GM21717 (cell line): ENCODE results near the gene TSSK1B.
"Not testable (repeated sequence)": the region's sequence is repeated elsewhere in the genome, so short reads cannot be mapped to it uniquely, and the experiment has no call there.

Experiments
- ATAC-seq: cut with Tn5 transposase; IDR thresholded peaks from one replicate; pipeline ENCODE4 v1.9.1; 2021; ENCODE audit warnings: mild to moderate bottlenecking, moderate library complexity; ENCODE audit not compliant: unreplicated experiment

The TSSK1B gene, protein sequence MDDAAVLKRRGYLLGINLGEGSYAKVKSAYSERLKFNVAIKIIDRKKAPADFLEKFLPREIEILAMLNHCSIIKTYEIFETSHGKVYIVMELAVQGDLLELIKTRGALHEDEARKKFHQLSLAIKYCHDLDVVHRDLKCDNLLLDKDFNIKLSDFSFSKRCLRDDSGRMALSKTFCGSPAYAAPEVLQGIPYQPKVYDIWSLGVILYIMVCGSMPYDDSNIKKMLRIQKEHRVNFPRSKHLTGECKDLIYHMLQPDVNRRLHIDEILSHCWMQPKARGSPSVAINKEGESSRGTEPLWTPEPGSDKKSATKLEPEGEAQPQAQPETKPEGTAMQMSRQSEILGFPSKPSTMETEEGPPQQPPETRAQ

DNA sequence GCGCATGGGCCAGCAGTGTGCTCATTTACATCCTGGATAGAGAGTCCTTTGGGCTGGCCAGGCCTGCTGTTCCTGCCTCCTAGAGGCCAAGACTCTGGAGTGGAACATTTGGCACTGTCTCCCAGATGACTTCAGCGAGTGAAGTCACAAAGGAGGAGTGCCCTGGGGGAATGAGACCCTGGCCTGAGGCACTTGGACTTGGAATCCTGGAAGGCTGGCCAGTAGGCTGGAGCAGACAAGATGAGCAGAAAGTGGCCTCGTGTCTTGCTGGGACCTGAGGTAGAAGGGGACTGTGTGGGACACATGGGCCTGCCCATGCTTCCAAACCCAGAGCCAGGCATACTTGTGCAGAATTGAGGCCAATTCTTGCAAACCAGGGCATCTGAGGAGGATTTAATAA lies at the start of gene TSSK1B:
Gene TSSK1B, minus strand, starts transcription at position 101 of the 400 bp plus-strand sequence. CDS start 150 bp downstream, outside the sequence.
- ATAC-seq = no peak

DNA sequence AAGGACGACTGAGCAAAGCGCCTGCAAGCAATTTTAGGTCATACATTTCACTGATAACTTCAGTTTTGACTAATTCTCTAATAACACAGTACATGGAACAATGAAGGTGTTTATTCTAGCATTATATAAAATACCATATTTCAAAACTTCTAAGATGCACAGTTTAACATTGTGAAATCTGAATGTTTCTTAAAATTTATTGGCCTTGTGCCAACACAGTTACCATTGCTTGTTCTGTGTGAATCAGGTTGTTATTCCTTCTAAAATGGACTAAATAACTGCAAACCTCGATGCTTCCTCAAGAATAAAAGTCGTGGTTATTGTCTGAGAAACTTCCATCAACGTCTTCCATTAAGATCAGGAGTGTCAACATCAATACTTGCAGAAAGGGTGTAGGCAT lies 45.5 kb upstream of the TSSK1B start:
- no peak for ATAC-seq

DNA sequence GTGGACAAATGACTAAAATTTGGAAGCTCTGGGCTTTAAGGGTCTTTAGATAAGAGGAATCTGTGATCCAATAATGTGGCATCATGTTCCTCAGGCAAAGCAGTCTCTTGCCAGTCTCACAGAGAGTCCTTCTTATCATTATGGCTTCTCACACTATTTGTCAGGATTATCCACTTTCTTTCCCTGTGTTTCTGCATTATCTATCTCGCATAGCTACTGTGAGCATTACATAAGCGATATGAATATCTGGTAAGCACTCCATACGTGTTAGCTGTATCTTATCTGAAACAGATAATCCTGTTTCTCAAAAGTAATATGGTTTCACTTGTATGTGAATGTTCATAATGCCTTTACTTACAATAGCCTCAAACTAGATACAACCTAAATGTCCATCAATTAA lies 43.9 kb upstream of the TSSK1B start:
- ATAC-seq = no peak

DNA sequence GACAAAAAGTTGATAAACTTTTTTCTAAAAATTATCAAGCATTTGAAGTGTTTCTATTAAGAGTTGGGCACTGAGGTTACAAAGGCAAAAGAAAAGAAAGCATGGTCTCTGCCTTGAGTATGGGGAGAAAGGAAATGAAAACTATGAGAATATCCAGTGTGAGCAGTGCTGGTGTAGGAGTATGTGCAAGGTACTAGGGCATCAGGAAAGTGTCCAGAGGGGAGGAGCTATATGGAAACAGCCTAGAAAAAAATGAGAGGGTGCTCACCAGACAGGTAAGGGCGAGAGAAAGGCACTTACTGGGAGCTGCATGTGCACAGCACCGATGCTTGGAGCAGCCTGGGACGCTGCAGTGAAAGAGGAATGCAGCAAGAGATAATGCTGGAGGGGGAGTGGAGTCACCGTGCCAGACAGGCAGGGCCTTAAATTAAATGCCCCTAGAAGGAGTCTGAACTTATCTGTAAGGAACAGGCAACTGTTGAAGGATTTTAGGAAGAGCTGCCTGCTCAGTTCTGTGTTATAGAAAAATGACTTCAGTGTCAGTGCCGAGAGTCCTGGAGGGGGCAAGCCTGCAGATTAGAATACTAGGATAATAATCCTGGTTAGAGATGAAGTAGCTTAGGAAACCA lies 39.4 kb upstream of the TSSK1B start:
- no peak for ATAC-seq

DNA sequence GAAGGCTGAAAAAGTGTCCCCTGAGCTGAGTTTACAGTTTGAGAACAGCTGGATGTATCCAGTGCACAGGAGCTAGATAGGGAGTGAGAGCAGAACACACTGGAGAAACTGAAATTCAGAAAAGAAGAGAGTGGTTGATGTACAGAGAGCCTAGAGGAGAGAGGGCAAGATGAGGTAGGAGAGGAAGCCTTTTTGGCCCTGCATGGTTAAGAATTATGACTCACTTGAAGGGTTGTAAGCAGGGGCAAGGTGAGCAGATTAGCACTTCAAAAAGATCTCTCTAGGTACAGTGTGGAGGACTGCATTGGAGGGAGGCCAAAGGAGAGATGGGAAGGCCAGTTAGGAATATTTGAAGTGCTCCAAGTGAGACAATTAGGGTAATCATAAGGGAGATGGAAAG lies 28.2 kb upstream of the TSSK1B start:
- no peak for ATAC-seq

DNA sequence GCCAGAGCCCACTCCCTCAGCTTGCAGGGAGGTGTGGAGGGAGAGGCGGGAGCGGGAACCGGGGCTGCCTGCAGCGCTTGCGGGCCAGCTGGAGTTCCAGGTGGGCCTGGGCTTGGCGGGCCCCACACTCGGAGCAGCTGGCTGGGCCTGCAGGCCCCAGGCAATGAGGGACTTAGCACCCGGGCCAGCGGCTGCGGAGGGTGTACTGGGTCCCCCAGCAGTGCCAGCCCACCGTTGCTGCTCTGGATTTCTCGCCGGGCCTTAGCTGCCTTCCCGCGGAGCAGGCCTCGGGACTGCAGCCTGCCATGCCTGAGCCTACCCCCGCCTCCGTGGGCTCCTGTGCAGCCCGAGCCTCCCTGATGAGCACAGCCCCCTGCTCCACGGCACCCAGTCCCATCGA lies 22.3 kb upstream of the TSSK1B start:
- ATAC-seq = not testable (repeated sequence)

DNA sequence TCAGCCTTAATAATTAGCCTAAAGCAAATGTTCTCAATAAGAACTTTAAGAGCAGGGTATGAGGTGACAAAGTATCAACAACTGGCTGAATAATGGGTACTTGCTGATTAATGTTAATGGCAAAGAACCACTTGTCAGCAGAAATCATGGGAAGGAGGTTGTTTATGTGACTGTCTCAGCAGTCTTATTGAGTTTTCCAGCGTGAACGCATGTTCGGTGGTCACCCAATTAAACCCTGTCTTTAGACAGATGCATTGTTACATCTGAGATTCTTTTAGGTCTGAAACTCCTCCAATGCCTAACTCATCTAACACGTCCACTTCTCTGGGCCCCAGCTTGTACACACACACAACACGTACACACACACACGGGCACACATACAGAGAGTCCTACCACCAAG lies 18.2 kb upstream of the TSSK1B start:
- no peak for ATAC-seq

DNA sequence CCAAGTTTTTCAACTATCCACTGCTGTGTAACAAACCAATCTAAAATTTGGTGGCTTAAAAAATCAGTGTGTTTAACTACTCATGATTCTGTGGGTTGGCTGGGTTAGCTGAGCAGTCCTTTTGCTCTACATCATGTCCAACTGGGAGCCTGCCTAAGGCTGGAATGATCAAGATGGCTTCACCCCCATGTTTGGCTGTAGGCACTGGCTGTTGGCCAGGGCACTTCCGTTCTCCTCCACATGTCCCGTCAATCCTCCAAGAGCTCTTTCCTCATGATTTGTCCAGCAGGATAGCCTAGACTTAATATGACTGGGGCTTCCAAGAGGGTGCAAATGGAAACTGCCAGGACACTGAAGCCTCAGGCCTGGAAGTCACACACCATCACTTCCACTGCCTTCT lies 17.0 kb upstream of the TSSK1B start:
- no peak for ATAC-seq

DNA sequence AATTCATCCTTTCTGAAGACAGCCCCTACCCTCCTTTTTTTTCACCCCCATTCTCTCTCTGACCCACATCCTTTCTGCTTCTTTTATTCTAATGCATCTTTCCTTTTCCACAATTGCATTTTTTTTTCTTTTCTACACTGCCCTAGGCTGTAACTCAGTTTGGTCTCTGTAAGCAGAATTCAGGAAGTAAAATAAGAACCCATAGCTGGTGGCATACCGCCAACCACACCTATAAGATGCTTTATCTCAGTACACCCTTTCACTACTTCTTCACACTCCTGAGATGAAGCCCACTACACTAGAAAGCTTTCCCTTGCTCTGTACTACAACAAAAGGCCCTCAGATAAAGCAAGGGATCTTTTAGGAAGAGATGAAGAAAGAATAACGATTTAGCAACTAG lies 16.1 kb upstream of the TSSK1B start:
- ATAC-seq = no peak

DNA sequence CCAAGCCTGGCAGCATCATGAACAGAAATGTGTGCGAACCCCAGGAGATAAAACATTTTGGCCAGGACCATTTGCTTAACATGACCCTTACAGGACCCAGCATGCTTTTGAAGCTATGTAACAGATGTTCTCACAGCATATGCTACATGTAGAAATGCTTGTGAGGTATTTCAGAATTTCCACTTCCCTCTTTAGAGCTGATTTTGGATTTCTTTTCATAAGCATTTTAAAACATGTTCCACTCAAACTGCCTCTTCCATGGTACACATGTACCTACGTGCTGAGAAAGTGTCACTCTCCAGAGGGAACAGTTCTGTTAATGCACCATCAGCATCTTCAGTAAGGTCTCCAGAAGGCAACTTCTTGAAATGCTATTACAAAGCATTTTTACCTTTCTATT lies 15.7 kb upstream of the TSSK1B start:
- no peak for ATAC-seq

DNA sequence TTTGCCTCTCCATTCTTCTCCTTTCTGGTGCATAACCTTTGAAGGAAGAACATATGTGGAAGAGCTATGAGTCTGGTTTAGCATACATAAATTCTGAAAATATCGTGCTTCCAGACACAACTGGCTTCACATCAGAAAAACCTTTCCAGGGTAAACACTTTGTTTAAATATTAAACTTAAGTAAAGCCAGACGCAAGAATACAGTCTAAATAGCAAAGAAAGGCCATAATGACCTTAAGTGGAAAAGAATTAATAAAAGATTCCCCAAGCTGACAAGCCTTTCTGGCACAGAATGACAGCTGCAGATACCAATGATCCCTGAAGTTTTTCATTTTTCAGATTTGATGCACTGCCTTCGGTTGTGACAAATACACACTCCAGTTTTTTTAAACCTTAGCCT lies 13.5 kb upstream of the TSSK1B start:
- no peak for ATAC-seq

DNA sequence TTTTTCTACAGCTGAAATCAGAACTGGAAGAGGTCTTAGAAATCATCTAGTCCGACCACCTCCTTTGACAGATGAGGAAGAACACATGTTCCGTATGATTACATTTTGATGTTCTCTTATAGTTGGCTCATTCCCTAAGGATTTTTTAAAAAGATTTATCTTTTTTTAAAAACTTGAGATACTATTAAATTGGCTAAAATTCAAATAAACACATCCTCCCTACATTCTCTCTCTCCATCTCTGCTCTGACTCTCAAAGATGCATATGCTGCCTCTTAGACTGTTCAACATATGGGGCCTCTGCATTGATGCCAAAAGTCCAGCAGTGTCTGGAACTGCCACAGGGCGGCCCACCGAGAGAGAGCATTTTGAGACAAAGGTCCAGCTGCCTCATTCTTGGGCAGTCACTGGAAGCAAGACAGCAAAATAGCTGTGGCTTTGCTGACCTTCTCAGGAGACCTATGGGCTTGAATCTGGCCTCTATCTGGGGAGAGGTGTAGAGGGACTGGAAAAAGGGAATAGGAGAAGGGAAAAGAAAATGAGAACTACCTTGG lies 12.8 kb upstream of the TSSK1B start:
- no peak for ATAC-seq

DNA sequence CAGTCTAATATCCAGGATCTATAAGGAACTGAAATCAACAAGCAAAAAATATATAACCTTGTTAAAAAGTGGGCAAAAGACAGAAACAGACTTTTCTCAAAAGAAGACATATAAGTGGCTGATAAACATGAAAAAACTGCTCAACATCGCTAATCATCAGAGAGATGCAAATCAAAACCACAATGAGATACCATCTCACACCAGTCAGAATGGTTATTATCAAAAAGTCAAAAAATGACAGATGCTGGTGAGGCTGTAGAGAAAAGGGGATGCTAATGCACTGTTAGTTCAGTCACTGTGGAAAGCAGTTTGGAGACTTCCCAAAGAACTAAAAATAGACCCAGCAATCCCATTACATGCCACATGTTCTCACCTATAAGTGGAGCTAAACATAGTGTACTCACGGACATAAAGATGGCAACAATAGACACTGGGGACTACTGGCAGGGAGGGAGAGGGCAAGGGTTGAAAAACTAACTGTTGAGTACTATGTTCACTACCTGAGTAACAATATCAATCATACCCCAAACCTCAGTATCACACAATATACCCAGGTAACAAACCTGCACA lies 11.7 kb upstream of the TSSK1B start:
- ATAC-seq = no peak

DNA sequence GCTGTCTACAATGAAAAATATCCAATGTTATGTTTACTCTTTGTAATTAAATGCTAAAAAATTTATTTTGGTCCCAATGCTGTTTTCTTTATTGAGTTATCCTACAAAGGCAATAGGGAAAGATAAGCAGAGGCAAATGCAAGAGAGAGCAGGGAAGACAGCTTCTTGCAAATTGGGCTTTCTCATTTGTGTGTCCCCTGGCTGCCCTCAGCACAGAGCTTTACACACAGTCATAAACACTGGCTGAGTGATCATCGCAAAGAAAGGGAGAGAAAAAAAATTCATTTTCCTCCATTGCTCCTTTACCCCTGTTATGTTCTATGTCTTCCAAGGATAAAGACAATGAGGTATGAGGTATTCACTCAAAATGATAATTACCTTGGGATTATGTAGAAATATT lies 2.3 kb upstream of the TSSK1B start:
- no peak for ATAC-seq

DNA sequence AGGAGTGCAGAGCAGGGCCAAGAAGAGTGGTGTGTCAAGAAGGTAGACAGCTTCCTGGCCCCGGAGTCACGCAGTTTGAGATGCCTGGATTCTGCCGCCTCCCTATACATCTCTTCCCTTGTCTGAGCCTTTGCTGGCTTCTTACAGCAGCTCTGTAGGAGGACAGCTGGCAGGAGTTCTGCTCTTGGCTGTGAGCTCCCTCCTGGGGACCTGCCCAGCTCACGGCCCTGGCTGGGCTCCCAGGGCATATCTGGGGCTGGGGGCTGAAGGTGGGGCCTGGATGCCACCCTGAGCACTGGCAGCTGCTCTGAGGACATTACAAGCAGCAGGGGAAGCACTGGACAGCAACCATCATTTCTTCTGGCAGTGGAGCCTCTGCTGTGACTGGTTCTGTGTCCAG lies 786 bp upstream of the TSSK1B start:
- no peak for ATAC-seq

DNA sequence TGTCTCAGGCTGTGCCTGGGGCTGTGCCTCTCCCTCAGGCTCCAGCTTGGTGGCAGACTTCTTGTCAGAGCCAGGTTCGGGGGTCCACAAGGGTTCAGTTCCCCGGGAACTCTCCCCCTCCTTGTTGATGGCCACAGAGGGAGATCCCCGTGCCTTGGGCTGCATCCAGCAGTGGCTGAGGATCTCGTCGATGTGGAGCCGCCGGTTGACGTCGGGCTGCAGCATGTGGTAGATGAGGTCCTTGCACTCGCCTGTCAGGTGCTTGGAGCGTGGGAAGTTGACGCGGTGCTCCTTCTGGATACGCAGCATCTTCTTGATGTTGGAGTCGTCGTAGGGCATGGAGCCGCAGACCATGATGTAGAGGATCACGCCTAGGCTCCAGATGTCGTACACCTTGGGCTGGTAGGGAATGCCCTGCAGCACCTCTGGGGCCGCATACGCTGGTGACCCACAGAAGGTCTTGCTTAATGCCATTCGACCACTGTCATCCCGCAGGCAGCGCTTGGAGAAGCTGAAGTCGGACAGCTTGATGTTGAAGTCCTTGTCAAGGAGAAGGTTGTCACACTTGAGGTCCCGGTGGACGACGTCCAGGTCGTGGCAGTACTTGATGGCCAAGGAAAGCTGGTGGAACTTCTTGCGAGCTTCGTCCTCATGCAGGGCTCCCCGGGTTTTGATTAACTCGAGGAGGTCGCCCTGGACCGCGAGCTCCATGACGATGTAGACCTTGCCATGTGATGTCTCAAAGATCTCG lies 752 bp downstream of the TSSK1B start:
- ATAC-seq = no peak

DNA sequence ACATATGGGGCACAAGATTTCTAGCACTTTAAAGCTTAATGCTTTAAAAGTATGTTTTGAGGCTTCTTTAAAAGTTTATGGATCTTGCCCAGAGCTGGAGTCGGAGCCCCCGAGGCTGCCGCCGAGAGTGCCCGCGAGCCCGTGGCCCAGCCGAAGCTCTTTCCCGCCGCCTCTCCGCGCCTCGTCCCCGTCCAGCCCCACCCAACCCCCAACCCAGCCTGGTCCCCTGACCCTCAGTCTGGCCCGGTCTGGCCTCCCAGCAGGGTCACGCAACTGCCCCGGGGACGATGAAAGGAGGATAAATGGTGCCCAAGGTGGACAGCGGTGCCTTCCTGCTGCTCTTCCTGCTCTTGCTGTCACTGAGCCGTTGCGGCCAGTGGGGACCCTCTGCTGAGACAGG lies 1.7 kb downstream of the TSSK1B start:
- ATAC-seq = no peak

DNA sequence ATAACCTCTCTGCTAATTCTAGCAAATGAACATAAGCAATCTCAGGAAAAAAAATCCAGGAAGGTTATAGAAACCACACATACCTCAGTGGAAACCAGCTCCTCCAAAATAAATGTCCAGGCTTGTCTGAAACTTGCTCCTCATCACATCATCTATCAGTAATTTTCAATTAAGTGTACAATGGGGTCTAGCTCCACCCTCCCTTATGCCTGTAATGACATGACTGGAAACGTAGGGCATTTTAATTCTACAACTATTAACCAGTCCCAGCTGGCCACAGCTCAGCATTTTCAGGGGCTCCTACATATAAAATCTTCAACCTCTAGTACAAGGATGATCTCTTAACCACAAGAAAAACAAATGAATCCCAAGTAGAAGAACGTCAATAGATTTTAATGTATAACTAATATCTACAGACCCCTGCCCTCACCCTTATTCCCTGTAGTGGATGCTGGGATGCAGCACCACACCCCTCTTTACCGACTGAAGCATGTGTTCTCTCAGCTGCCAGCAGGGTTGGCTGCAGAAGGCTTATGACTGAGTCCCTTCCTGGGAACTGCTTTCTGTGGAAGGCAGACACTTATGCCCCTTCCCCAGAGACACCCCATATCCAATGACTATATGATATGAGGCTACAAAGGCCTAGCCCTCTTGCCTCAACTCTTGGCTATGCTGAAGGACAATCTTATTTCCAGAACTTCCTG lies 6.8 kb downstream of the TSSK1B start:
- ATAC-seq = no peak

DNA sequence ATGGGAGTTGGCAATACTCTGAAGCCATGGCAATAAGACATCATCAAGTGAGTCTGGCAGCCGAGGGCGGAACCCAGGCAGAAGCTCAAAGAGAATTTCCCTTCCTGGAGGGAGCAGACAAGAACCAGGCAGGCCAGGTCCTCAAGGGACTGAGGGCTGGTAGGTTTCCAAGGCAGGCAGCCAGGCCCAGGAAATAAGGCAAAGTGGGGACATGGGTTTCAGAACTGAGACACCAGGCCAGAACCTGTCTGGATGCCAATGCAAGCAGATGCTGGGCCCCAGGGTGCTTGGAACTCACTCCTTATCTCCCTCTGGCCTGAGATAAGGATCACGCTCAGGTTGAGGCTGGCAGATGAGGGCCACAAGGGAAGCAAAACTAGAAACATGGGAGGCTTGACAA lies 8.9 kb downstream of the TSSK1B start:
- no peak for ATAC-seq

DNA sequence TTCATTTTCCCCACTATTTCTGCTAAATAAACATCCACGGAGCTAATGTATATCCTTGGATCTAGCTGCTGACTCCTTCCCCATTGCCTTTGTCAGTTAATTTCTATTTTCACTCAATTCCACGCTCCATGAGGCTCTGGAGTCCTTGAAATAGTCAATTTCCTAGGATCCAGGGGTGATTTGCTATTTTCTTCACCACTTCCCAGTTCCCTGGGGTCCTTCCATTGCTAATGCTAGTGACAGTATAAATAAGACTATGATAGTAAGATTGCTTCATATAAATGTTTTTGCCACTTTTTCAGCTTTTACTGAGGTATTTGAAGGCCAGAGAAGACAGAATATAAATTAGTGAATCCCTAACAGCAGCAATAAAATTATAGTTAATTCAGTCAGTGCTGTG lies 13.1 kb downstream of the TSSK1B start:
- no peak for ATAC-seq

DNA sequence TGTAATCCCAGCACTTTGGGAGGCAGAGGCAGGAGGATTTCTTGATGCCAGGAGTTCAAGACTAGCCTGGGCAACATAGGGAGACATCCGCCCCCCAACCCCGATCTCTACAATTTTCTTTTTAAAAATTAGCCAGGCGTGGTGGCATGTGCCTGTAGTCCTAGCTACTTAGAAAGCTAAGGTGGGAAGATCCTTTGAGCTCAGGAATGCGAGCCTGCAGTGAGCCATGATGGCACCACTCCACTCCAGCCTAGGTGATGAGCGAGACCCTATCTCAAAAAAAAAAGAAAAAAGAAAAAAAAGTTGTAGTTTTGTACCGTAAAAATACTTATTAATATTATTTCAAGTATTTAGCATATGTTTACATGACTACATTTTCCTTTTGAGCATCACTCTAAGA lies 29.3 kb downstream of the TSSK1B start:
- ATAC-seq = no peak
